Uterus (tissue), 2 donors: Measurements from ENCODE around the gene CNTNAP4.

Experiments used
- POLR2A ChIP-seq, 2 donors: fragments of 450-650 bp; IDR thresholded peaks; one replicate each; pipeline ENCODE4 v1.6.1; 2016; ENCODE audit warnings: antibody characterized with exemption in 2 of 2, mild to moderate bottlenecking in 1 of 2, moderate library complexity in 1 of 2
- TF ChIP-seq, protein P1 (sequence below), 4 experiments: fragments of 200-600 bp in 2 of 4; fragments of 450-650 bp in 2 of 4; sonication (generic) in 2 of 4; IDR thresholded peaks; one replicate each; pipeline ENCODE4 v1.5.1; 2016 to 2019; ENCODE audit warnings: antibody characterized with exemption in 4 of 4, mild to moderate bottlenecking in 2 of 4, moderate library complexity in 1 of 4

DNA sequence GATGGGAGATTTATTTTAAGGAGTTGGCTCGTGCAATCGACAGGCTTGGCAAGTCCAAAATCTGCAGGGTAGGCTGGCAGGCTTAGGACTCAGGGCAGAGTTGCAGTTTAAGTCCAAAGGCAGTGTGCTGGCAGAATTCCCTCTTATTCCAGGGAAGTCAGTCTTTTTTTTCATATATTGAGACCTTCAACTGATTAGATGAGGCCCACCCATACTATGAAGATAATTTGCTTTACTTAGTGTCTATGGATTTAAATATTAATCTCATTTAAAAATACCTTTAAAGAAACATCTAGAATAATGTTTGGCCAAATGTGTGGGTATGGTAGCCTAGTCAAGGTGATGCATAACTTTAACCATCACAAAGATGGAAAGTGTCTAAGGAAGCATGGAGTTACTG is 99.8 kb downstream of the CNTNAP4 start:
- TF ChIP-seq, protein P1, sequence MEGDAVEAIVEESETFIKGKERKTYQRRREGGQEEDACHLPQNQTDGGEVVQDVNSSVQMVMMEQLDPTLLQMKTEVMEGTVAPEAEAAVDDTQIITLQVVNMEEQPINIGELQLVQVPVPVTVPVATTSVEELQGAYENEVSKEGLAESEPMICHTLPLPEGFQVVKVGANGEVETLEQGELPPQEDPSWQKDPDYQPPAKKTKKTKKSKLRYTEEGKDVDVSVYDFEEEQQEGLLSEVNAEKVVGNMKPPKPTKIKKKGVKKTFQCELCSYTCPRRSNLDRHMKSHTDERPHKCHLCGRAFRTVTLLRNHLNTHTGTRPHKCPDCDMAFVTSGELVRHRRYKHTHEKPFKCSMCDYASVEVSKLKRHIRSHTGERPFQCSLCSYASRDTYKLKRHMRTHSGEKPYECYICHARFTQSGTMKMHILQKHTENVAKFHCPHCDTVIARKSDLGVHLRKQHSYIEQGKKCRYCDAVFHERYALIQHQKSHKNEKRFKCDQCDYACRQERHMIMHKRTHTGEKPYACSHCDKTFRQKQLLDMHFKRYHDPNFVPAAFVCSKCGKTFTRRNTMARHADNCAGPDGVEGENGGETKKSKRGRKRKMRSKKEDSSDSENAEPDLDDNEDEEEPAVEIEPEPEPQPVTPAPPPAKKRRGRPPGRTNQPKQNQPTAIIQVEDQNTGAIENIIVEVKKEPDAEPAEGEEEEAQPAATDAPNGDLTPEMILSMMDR (IDR thresholded peaks at IDR 0.05) = no peak
- no peak for TF ChIP-seq POLR2A (IDR thresholded peaks at IDR 0.05)
